NT2/D1 (cell line): ENCODE data around the gene CCDC97.
"Not testable (repeated sequence)": the region's sequence is repeated elsewhere in the genome, so short reads cannot be mapped to it uniquely, and the experiment has no call there.

Experiments used
- DNase-seq: peaks from one replicate; pipeline ENCODE4 v3.0.0-alpha.2; 2011; ENCODE audit warnings: low read depth, low spot score
- H3K27me3 ChIP-seq: 2 replicates; pipeline ENCODE4 v1.6.0; 2011; ENCODE audit warnings: mild to moderate bottlenecking; ENCODE audit not compliant: insufficient read length, insufficient read depth
- H3K36me3 ChIP-seq: 2 replicates; pipeline ENCODE4 v1.6.1; 2011; ENCODE audit warnings: mild to moderate bottlenecking, low read length, mixed read lengths; ENCODE audit not compliant: insufficient read depth, insufficient read length
- H3K4me1 ChIP-seq: 2 replicates; pipeline ENCODE4 v1.5.1; 2011; ENCODE audit not compliant: insufficient read depth, insufficient read length
- H3K4me3 ChIP-seq: 2 replicates; pipeline ENCODE4 v1.5.1; 2011; ENCODE audit warnings: low read depth; ENCODE audit not compliant: insufficient read length
- H3K9ac ChIP-seq: 2 replicates; pipeline ENCODE4 v1.6.0; 2011; ENCODE audit warnings: low read depth; ENCODE audit not compliant: insufficient read length
- H3K9me3 ChIP-seq: 2 replicates; pipeline ENCODE4 v1.5.1; 2011; ENCODE audit warnings: mild to moderate bottlenecking, low read length; ENCODE audit not compliant: insufficient read depth
- SUZ12 ChIP-seq: IDR thresholded peaks from 2 replicates; pipeline ENCODE4 v1.6.1; 2011; ENCODE audit not compliant: insufficient read length, insufficient read depth; ENCODE audit errors: extremely low read depth
- YY1 ChIP-seq: IDR thresholded peaks from 2 replicates; pipeline ENCODE4 v1.6.1; 2011; ENCODE audit not compliant: insufficient read length, insufficient read depth
- ZNF274 ChIP-seq: IDR thresholded peaks from 2 replicates; pipeline ENCODE4 v1.6.1; 2011; ENCODE audit warnings: mild to moderate bottlenecking, low read depth, low read length

The CCDC97 gene

GRCh38 chr19:41363753-41364523 is 54.0 kb downstream of the CCDC97 start, which contains the start of gene B9D2:
B9D2 (minus strand) TSS chr19:41364149; CDS start chr19:41363519, 630 bp downstream.
- no peak for TF ChIP-seq SUZ12
- TF ChIP-seq YY1, result peak; percentile 96
- Histone ChIP-seq H3K9ac (peak within 1 kb of the TSS; percentile 93), H3K4me1 (peaks cover 2% of the 10 kb centered on the region), H3K27me3 (no peaks in the 10 kb centered on the region), H3K36me3 (peaks cover 10% of the 10 kb centered on the region), H3K9me3 (no peaks in the 10 kb centered on the region), H3K4me3 (peak within 1 kb of the TSS; percentile 82)
- DNase-seq, result peak; percentile 94

- H3K36me3 ChIP-seq, result peaks cover 10% of the 10 kb centered on the region
- H3K4me3 ChIP-seq, result peak overlapping the region; percentile 82
- no peaks in the 10 kb centered on the region for H3K9me3 ChIP-seq
- peak overlapping the region; percentile 93 for H3K9ac ChIP-seq
- no peak for DNase-seq
- H3K4me1 ChIP-seq, result peaks cover 2% of the 10 kb centered on the region
- H3K27me3 ChIP-seq, result no peaks in the 10 kb centered on the region
- TF ChIP-seq YY1 (no peak), ZNF274 (no peak), SUZ12 (no peak)
These were observed 54.8 kb downstream of the CCDC97 start for GRCh38 chr19:41364524-41365391.

GRCh38 chr19:41366089-41366488 is 56.1 kb downstream of the CCDC97 start:
- Histone ChIP-seq H3K9me3 (no peaks in the 10 kb centered on the region), H3K4me1 (peaks cover 2% of the 10 kb centered on the region), H3K27me3 (no peaks in the 10 kb centered on the region), H3K9ac (no peak overlapping the region), H3K4me3 (no peak overlapping the region), H3K36me3 (peaks cover 8% of the 10 kb centered on the region)
- TF ChIP-seq YY1 (no peak), ZNF274 (no peak), SUZ12 (no peak)
- DNase-seq, result no peak

- H3K27me3 ChIP-seq, result no peaks in the 10 kb centered on the region
- H3K9me3 ChIP-seq, result no peaks in the 10 kb centered on the region
- peaks cover 6% of the 10 kb centered on the region for H3K36me3 ChIP-seq
- no peak overlapping the region for H3K4me3 ChIP-seq
- TF ChIP-seq ZNF274 (no peak), YY1 (no peak), SUZ12 (no peak)
- DNase-seq, result no peak
- no peak overlapping the region for H3K9ac ChIP-seq
- peaks cover 2% of the 10 kb centered on the region for H3K4me1 ChIP-seq
These were observed 57.9 kb downstream of the CCDC97 start for GRCh38 chr19:41367848-41368301.

GRCh38 chr19:41369769-41370168 is 59.8 kb downstream of the CCDC97 start:
- Histone ChIP-seq H3K4me3 (no peak overlapping the region), H3K9ac (no peak overlapping the region), H3K9me3 (no peaks in the 10 kb centered on the region), H3K36me3 (peaks cover 10% of the 10 kb centered on the region), H3K4me1 (peaks cover 2% of the 10 kb centered on the region), H3K27me3 (no peaks in the 10 kb centered on the region)
- TF ChIP-seq YY1 (no peak), SUZ12 (no peak), ZNF274 (no peak)
- no peak for DNase-seq

- H3K4me1 ChIP-seq, H3K27me3 ChIP-seq, H3K9ac ChIP-seq, H3K9me3 ChIP-seq, H3K4me3 ChIP-seq, DNase-seq: not testable (repeated sequence)
- peaks cover 10% of the 10 kb centered on the region for H3K36me3 ChIP-seq
These were observed 61.1 kb downstream of the CCDC97 start for GRCh38 chr19:41371119-41371518.

GRCh38 chr19:41371541-41371940 is 61.6 kb downstream of the CCDC97 start:
- TF ChIP-seq YY1 (no peak), SUZ12 (no peak), ZNF274 (no peak)
- Histone ChIP-seq H3K9me3 (no peaks in the 10 kb centered on the region), H3K27me3 (no peaks in the 10 kb centered on the region), H3K4me1 (no peaks in the 10 kb centered on the region), H3K36me3 (peaks cover 8% of the 10 kb centered on the region), H3K4me3 (no peak overlapping the region), H3K9ac (no peak overlapping the region)
- no peak for DNase-seq
